Measurements from ENCODE around the gene TAS1R3.
A peak's percentile ranks its signal among the peaks of the same experiment; 100 is the strongest.
"Not testable (repeated sequence)": the region's sequence is repeated elsewhere in the genome, so short reads cannot be mapped to it uniquely, and the experiment has no call there.

TAS1R3 gene

GRCh38 chr1:1354271-1355247 lies 23.5 kb downstream of the TAS1R3 start:
- DNase-seq, result no peak

DNA sequence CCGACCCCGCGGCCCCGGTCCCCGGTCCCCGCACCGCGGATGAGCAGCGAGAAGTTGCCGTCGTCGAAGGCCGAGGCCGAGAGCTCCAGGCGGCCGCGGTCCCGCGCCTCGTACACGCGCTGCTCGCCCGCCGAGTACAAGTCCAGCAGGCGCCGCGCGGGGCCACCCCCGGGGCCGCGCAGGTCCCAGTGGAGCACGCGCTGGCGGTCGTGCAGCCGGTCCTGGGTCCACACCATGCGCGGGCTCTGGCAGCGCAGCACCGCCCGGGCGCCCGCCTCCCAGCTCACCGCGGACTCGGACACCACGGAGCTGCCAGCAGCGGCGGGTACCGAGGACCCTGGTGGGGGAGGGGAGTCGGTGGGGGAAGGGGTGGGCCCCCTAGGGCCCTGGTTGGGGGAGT lies 24.3 kb downstream of the TAS1R3 start:
- no peak for DNase-seq

DNA sequence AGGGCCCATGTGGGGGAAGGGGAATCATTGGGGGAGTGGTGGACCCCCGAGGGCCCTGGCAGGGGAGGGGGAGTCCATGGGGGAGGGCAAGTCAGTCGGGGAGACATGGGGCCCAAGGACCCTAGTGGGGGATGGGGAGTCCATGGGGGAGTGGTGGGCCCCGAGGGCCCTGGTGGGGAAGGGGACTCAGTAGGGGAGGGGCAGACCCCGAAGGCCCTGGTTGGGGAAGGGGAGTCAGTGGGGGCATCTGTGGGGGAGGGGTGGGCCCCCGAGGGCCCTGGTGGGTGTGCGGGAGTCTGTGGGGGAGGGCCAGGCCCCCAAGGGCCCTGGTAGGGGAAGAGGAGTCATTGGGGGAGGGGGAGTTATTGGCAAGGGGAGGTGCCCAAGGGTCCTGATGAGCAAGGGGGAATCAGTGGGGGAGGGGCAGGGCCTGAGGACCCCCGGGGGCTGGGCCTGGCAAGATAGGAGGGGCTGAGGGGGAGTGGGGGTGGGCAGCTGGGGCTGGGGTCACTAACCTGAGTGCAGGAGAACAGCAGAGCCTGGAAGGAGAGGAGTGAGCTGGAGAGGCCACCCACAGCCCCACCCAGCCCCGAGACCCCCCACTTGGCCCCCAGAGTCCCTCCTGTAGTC lies 25.2 kb downstream of the TAS1R3 start:
- no peak for DNase-seq

DNA sequence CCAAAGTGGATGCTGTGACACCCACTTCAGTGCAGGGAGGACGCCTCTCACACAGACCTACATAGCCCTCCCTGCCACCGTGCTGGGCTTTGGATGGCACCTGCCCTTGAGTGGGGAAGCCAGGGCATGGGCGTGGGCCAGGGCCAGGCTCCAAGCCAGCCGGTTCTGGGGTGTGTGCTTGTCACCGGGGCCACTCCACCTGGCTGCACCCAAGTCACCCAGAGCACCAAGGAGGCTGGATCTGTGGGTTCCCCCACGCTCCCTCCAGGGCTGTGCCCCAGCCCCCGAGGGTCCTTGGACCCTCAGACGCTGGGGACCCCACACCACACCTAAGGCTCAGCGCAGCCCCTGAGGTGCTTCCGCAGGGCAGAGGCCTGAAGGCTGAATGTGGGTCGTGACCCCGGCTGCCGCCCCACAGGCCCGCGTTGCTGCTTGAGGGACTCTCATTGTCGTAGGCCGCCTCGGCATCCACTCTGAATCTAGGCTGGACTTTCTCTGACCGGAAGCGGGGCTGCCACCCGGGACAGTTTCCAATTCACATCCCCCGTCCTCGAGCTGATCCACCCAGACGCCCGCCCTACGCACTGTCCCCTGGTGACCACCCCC lies 25.8 kb downstream of the TAS1R3 start:
- no peak for DNase-seq

DNA sequence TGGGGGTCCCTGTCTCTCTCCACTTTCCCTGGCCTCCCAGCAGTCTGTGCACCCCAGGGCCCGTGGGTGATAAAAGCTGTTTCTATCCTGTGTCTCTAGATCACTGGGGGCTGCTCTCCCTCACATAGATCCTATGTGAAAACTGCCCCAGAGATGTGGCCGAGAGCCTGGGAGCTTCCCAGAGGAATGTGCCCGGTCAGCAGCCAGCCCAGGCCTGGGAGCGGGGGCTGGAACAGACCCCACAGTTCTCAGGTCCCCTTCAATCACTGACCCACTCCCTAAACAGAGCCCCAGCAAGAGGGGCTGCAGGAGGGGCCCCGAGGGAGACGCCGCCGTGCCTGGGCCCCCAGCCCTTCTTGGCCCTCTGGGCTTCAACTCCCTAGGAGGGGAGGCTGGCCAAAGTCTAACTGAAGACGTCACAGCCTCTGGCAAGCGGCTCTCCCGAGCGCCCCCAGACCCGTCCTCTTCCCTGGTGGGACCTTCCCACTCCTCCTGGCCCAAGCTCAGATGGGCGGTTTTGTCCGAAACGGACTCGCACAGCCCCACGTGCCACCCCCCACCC lies 26.9 kb downstream of the TAS1R3 start:
- no peak for DNase-seq

DNA sequence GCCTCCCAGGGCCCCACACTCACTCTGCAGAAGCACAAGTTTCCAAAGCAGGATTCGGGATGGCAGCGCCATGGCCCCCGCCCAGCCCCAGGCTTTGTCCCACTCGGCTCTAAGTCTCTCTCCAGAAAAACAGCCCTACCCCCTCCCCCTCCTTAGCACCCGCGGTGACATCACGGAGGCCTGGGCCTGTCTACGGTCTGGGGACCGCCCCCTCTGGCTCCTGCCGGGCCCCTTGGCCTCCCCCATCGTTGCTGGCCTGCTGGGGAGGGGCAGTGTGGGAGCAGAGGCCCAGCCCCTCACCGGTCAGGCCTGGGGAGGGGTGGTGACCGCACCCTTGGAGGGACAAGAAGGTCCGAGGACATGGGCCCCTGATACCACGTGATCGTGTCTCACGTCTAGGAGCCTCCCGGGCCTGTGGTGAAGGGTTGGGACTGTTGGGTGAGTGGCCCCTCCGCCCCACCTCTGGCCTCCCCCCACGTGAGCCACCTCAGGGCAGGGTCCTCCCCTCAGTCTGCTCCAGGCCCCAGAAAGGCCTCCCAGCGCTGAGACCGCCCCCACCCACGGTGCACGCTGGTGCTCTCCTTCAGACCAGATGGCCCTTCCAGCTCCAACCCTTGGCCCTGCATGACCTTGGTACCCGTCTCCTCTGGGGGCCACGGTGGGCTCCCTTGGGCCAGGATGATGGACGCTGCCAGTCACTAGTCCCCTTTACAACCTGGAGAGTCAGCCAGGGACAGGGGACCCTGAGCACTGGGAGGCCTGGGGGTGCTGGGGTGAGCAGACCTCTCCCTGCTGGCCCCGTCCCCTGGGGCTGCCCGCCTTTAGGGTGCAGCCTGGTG lies 27.6 kb downstream of the TAS1R3 start, which contains the start of gene MXRA8:
Gene MXRA8, minus strand, starts transcription at position 123 of the 839 bp plus-strand sequence. Its CDS starts 51 bp downstream, at position 72.
- DNase-seq, result no peak

DNA sequence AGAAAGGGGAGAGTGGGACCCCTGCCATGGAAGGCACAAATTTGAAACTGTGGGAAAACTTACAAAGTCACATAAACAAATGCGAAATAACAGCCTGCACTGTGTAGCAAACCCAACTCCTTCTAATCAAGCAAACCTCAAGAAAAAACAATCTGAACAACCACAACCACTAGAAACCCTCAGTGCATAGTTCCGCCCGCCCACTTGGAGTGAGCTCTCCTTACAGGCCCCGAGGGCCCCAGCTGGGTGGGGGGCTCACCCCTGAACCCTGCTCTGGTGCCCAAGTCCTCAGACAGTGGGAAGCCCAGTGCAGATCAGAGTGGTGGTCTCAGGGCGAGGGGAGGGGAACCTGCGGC lies 28.2 kb downstream of the TAS1R3 start:
- no peak for DNase-seq

- no peak for DNase-seq
Measured at GRCh38 chr1:1359664-1360468, 28.8 kb downstream of the TAS1R3 start.

- DNase-seq, result no peak
Measured at GRCh38 chr1:1360506-1361169, 29.6 kb downstream of the TAS1R3 start.

- no peak for DNase-seq
Measured at GRCh38 chr1:1361233-1361981, 30.3 kb downstream of the TAS1R3 start.

- no peak for DNase-seq
Measured at GRCh38 chr1:1361982-1362423, 30.9 kb downstream of the TAS1R3 start.

DNA sequence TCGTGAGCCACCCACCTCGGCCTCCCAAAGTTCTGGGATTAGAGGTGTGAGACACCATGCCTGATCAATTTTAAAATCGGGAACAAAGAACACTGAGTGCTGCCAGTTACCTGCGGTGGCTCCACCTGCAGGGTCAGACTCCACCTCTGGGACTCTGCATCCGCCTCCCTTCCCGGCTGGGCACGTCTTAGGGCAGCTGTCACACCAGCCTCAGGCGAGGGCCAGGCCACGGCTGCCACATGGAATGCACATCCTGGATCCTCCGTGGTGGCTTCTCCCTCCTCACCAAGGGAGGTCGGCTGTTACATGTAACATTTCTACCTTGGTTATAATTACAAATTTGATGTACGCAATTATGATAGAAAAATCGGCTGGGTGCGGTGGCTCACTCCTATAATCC lies 33.2 kb downstream of the TAS1R3 start:
- no peak for DNase-seq

GRCh38 chr1:1365875-1366698 lies 35.0 kb downstream of the TAS1R3 start:
- no peak for DNase-seq

GRCh38 chr1:1366699-1367066 lies 35.6 kb downstream of the TAS1R3 start:
- DNase-seq, result no peak

DNA sequence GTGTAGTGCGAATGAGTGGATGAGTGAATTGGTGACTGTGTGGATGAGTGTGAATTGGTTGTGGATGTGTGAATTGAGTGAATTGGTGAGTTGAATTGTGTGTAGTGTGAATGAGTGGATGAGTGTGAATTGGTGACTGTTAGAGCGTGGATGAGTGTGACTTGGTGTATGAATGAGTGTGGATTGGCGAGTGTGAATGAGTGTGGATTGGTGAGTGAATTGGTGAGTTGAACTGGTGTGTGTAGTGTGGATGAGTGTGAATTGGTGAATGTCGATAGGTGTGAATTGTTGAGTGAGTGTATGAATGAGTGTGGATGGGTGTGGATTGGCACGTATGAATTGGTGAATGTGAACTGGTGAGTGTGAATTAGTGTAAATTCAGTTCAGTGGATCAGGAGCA lies 36.2 kb downstream of the TAS1R3 start:
- DNase-seq, result no peak

GRCh38 chr1:1370094-1370493 lies 39.0 kb downstream of the TAS1R3 start:
- not testable (repeated sequence) for DNase-seq

GRCh38 chr1:1370771-1371300 lies 39.8 kb downstream of the TAS1R3 start:
- no peak for DNase-seq

DNA sequence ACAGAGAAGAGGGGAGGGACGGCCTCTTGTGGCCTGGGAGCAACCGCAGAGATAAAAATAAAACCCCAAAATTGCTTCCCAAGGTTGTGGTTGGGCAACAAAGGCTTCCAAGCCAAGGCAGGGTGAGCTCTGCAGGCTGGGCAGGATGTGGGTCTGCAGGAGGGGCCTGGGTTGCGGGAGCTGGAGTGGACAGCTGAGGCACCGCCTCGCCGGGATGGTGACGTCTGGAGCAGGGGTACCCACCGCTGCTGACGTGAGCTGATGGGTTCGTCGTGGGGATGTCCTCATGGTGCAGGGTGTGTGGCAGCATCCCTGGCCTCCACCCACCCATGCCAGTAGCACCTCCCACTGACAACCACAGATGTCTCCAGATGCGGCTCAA lies 40.3 kb downstream of the TAS1R3 start:
- DNase-seq, result peak; percentile 61
